CMK (cell line): ENCODE measurements around the gene ZYG11A.
"Not testable (repeated sequence)": the region's sequence is repeated elsewhere in the genome, so short reads cannot be mapped to it uniquely, and the experiment has no call there.

ENCODE experiments used
- DNase-seq: peaks from one replicate; pipeline ENCODE4 v3.0.0-alpha.2; 2010; ENCODE audit warnings: low read depth

ZYG11A gene

GRCh38 chr1:52842643-52843310 is at the start of gene ZYG11A:
Gene ZYG11A, plus strand, starts transcription at chr1:52842760. Its CDS starts 124 bp downstream, at chr1:52842884.
- DNase-seq, result peak; percentile 54

GRCh38 chr1:52793717-52794116 is 48.8 kb upstream of the ZYG11A start:
- not testable (repeated sequence) for DNase-seq

- no peak for DNase-seq
Measured at GRCh38 chr1:52795464-52795863, 47.1 kb upstream of the ZYG11A start.

GRCh38 chr1:52798331-52798730 is 44.2 kb upstream of the ZYG11A start:
- DNase-seq, result no peak

- DNase-seq, result no peak
Measured at GRCh38 chr1:52801011-52801410, 41.5 kb upstream of the ZYG11A start.

GRCh38 chr1:52804083-52804482 is 38.5 kb upstream of the ZYG11A start:
- not testable (repeated sequence) for DNase-seq

- no peak for DNase-seq
Measured at GRCh38 chr1:52814465-52814864, 28.1 kb upstream of the ZYG11A start.

- DNase-seq, result not testable (repeated sequence)
Measured at GRCh38 chr1:52820830-52821229, 21.7 kb upstream of the ZYG11A start.

GRCh38 chr1:52825868-52826267 is 16.7 kb upstream of the ZYG11A start:
- no peak for DNase-seq

- no peak for DNase-seq
Measured at GRCh38 chr1:52834798-52835197, 7.8 kb upstream of the ZYG11A start.

GRCh38 chr1:52836035-52836434 is 6.5 kb upstream of the ZYG11A start:
- DNase-seq, result no peak

GRCh38 chr1:52839175-52839574 is 3.4 kb upstream of the ZYG11A start:
- DNase-seq, result not testable (repeated sequence)

GRCh38 chr1:52845119-52845518 is 2.6 kb downstream of the ZYG11A start:
- not testable (repeated sequence) for DNase-seq

GRCh38 chr1:52848423-52848822 is 5.9 kb downstream of the ZYG11A start:
- DNase-seq, result no peak

GRCh38 chr1:52850951-52851350 is 8.4 kb downstream of the ZYG11A start:
- no peak for DNase-seq

- DNase-seq, result no peak
Measured at GRCh38 chr1:52852854-52853253, 10.3 kb downstream of the ZYG11A start.

- DNase-seq, result no peak
Measured at GRCh38 chr1:52855584-52855983, 13.0 kb downstream of the ZYG11A start.

- no peak for DNase-seq
Measured at GRCh38 chr1:52856026-52856425, 13.5 kb downstream of the ZYG11A start.

GRCh38 chr1:52857443-52857842 is 14.9 kb downstream of the ZYG11A start:
- no peak for DNase-seq

- no peak for DNase-seq
Measured at GRCh38 chr1:52862666-52863458, 20.3 kb downstream of the ZYG11A start.

GRCh38 chr1:52867087-52867863 is 24.7 kb downstream of the ZYG11A start:
- no peak for DNase-seq

- not testable (repeated sequence) for DNase-seq
Measured at GRCh38 chr1:52869727-52870126, 27.2 kb downstream of the ZYG11A start.

GRCh38 chr1:52876843-52877242 is 34.3 kb downstream of the ZYG11A start:
- no peak for DNase-seq
